Stimulated activated naive CD8-positive, alpha-beta T cell treated with anti-CD3 and anti-CD28 coated beads, Interleukin-15, Interleukin-2, amounts not matched to agents 100 U/mL and 50 U/mL, for 24 hours (primary cell): ENCODE data around the gene TDRD15.
"Not testable (repeated sequence)": the region's sequence is repeated elsewhere in the genome, so short reads cannot be mapped to it uniquely, and the experiment has no call there.

Experiments
- ATAC-seq: fragments of 150-1000 bp; cut with Tn5 transposase; one replicate; pipeline ENCODE4 v1.10.0; 2021
- DNase-seq: peaks from one replicate; pipeline ENCODE4 v3.0.0; 2021

The TDRD15 gene

GRCh38 chr2:21123473-21124393 is at the start of gene TDRD15:
TSS of gene TDRD15 (plus strand) at chr2:21123968. CDS start at chr2:21137468, 13,500 bp downstream.
- DNase-seq (no peak), ATAC-seq (no peak)

- DNase-seq (no peak), ATAC-seq (no peak)
These were observed 45.5 kb upstream of the TDRD15 start for GRCh38 chr2:21078296-21078695.

GRCh38 chr2:21083482-21083881 is 40.3 kb upstream of the TDRD15 start:
- DNase-seq = no peak
- ATAC-seq = no peak

- no peak for ATAC-seq
- DNase-seq = no peak
These were observed 39.4 kb upstream of the TDRD15 start for GRCh38 chr2:21084401-21084800.

GRCh38 chr2:21092308-21092869 is 31.4 kb upstream of the TDRD15 start:
- ATAC-seq (no peak), DNase-seq (no peak)

GRCh38 chr2:21095178-21095577 is 28.6 kb upstream of the TDRD15 start:
- ATAC-seq (no peak), DNase-seq (no peak)

- no peak for DNase-seq
- no peak for ATAC-seq
These were observed 28.1 kb upstream of the TDRD15 start for GRCh38 chr2:21095714-21096113.

- DNase-seq (no peak), ATAC-seq (no peak)
These were observed 27.3 kb upstream of the TDRD15 start for GRCh38 chr2:21096458-21096857.

GRCh38 chr2:21097331-21097730 is 26.4 kb upstream of the TDRD15 start:
- DNase-seq (no peak), ATAC-seq (no peak)

GRCh38 chr2:21098294-21098693 is 25.5 kb upstream of the TDRD15 start:
- DNase-seq (no peak), ATAC-seq (no peak)

- DNase-seq = no peak
- no peak for ATAC-seq
These were observed 24.4 kb upstream of the TDRD15 start for GRCh38 chr2:21099281-21099907.

GRCh38 chr2:21101514-21102155 is 22.1 kb upstream of the TDRD15 start:
- DNase-seq, ATAC-seq: not testable (repeated sequence)

GRCh38 chr2:21102356-21102755 is 21.4 kb upstream of the TDRD15 start:
- no peak for DNase-seq
- ATAC-seq = no peak

GRCh38 chr2:21103274-21103891 is 20.4 kb upstream of the TDRD15 start:
- DNase-seq (no peak), ATAC-seq (no peak)

GRCh38 chr2:21104030-21104660 is 19.6 kb upstream of the TDRD15 start:
- no peak for DNase-seq
- no peak for ATAC-seq

- DNase-seq (no peak), ATAC-seq (no peak)
These were observed 12.8 kb upstream of the TDRD15 start for GRCh38 chr2:21111012-21111411.

- ATAC-seq = no peak
- DNase-seq = no peak
These were observed 6.1 kb upstream of the TDRD15 start for GRCh38 chr2:21117688-21118087.

- no peak for ATAC-seq
- no peak for DNase-seq
These were observed 5.4 kb upstream of the TDRD15 start for GRCh38 chr2:21118302-21118920.

- ATAC-seq = no peak
- DNase-seq = no peak
These were observed 8.1 kb downstream of the TDRD15 start for GRCh38 chr2:21131861-21132260.

- DNase-seq = no peak
These were observed 11.8 kb downstream of the TDRD15 start for GRCh38 chr2:21135585-21135984.

GRCh38 chr2:21142149-21142548 is 18.4 kb downstream of the TDRD15 start:
- ATAC-seq (no peak), DNase-seq (no peak)

More at GRCh38 chr2:21135585-21135984, 11.8 kb downstream of the TDRD15 start:
- no peak for ATAC-seq
